ENCODE measurements around the gene FKBP15.
"Not testable (repeated sequence)": the region's sequence is repeated elsewhere in the genome, so short reads cannot be mapped to it uniquely, and the experiment has no call there.

FKBP15 gene

DNA sequence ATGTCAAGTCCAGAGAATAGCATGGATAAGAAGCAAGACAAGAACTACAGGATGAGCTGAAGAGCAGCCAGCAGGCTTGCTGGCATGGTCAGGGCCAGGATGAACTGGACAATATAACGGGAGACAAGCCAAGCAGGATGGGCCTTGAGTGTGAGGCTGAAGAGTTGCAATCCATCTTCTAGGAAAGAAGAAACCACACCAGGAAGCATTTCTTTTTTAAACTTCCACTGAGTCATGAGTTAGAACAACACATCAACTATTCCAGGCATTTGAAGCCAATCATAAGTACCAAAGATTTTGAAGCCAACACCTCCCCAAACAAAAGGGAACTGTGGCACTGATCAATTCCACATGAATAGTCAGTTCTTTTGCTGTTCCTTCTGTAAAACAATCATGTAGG lies 43.0 kb downstream of the FKBP15 start:
- no peak for DNase-seq

DNA sequence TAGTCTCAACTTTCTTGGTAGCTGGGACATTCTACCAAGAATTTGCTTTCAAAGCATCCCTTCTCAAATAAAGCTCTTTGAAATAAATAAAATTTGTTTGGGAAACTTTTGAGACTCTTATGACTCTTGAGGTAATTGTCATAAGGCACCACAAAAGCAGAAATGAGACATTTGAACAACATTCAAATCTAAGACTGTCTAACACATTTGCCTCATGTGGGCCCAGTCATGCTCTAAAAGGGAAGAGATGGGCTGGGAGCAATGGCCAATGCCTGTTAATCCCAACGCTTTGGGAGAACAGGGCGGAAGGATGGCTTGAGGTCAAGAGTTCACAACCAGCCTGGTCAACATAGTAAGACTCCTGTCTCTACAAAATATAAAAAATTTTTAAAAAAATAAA lies 43.8 kb downstream of the FKBP15 start:
- DNase-seq: no peak

DNA sequence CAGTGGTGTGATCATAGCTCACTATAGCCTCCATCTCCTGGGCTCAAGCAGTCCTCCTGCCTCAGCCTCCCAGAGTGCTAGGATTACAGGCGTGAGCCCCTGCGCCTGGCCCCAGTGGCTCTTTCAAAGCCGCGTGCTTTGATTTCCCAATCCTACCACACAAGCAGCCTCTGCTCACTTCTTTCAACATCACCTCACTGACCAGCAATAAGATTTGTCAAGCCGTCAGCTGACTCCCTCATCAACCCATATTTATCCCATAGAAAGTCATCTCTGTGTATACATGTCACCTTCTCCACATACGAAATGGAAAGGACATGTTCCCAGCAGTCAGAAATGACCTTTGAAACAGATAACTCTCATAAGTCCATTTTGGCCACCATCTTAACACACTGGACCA lies 44.3 kb downstream of the FKBP15 start:
- DNase-seq: no peak

DNA sequence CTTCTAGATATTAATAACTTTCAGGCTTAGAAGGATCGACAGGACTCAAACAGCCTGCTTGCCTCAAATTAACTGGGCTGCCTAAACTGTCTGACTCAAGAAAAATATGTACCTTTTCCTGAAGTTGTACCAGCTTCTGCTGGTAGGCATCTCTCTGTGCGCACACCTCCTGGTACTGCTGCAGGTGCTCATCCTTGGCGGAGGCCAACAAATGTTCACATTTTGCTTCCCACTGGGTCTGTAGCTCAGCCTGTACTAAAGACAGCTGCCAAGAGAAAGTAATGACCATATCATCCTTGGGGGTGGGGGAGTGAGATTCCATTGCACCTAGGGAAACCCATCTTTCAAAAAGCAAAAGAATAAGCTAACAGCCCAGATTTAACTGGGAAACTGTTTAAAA lies 47.7 kb downstream of the FKBP15 start:
- no peak for DNase-seq

DNA sequence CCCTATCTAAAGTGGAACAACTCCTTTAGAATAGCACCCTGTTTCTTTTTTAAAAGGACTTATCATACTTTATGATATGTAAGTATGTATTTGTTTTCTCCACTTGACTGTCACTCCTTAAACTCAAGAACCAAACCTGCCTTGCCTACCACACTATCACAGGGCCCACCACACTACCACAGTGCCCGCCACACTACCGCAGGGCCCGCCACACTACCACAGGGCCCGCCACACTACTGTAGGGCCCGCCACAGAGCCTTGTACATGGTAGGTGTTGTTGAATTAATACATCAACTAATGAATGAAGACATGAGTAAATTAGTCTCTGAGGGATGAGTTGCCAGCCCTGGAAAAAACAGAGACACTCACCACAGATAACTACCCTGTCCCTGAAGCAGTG lies 52.3 kb downstream of the FKBP15 start:
- no peak for DNase-seq

DNA sequence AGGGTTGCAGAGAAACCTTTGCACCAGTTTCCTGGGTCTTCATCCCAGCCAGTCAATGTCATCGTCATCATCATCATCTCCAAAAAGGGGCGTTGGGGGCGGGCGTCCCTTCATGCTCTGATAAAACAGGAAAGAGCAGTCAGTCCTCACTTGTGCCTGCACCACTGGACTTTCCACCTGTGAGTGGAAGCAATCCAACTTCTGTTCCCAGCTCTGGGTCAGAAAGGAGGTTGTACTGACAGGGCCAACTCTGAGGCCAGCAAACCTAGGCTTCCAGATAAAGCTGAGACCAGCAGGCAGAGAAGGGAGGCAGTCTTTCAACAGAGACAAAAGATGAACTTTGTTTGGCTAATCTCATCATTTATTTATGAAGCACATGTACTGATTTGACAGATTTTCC lies 55.0 kb downstream of the FKBP15 start:
- no peak for DNase-seq

DNA sequence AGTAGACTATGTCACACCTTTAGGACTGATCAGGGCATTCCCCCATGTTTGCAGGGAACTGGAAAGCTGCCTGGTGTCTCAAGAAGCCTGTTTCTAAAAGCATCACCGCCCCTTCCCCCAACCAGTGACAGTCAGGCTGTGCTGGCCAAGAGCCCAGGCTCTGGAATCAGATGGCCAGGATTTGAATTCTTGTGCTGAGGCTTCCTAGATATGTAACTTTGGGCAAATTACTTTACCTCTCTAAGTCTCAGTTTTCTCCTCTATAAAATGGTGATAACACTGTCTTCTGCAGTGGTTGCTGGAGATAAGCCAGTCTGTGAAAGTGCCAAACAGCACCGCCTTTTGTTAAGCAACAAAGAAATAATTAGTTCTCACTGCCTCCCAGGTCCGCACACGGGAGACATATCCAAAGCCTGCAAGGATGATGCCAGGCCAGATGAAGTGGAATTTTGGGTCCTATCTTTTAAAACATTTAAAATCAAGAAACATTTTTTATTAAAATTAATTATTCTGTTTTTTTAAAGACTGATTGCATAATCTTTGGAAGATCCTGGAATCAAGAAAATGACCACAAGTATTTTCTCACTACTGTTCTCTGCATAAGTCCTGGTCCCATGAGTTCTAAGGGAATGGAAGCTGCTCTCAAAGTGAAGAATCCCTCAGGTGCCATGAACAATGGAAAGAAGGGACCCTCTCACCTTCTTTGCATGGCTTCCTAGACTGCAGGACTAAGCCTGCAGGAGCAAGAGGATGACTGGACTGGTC lies 56.4 kb downstream of the FKBP15 start:
- no peak for DNase-seq

DNA sequence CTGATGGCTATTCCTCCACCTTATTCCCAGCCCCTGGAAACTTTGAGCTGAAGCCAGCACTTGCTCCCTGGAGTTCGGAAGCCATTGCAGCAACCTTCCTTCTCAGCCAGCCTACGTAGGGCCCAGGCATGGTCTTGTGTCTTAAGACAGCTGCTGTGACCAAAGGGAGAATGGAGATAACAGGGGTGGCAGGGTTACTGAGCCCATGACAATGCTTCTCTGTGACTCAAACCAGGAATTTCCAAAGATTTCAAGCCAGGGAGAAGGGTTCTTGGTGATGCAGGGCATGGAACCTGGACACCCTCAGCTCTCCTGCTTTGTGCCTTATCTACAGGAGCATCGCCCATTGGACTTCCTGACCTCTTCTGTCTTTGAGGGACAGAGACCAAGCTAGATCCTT lies 58.1 kb downstream of the FKBP15 start:
- DNase-seq: no peak

DNA sequence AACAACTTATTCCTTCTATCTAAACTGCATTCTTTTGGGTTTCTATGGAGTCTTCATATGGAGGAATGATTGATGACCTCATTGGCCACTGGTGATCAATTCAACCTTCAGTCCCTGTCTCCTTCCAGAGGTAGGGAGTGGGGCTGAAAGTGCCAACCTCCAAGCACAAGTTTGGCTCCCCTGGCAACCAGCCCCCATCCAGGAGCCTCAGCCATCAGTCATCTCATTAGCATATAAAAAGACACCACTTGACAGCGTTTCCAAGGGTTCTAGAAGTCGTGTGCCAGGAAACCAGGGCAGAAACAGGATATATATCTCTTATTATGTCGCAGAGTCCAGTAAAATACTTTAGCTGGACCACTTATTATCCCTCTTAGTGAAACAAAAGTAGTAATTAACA lies 60.5 kb downstream of the FKBP15 start:
- DNase-seq: no peak

DNA sequence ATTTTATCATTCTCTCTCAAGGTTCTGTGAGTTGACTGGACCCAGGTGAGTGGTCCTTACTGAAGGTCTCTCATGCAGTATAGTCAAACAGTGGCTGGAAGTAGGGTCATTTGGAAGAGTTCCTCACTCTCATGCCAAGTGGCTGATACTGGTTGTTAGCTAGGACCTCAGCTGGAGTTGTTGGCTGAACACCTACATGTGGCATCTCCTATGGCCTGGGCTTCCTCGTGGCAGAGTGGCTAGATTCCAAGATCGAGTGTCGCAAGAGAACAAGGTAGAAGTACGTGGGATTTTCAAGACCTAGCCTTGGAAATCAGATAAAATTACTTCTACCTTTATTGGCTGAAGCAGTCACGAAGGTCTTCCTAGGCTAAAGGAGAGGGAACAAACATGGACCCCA lies 62.6 kb downstream of the FKBP15 start:
- no peak for DNase-seq

DNA sequence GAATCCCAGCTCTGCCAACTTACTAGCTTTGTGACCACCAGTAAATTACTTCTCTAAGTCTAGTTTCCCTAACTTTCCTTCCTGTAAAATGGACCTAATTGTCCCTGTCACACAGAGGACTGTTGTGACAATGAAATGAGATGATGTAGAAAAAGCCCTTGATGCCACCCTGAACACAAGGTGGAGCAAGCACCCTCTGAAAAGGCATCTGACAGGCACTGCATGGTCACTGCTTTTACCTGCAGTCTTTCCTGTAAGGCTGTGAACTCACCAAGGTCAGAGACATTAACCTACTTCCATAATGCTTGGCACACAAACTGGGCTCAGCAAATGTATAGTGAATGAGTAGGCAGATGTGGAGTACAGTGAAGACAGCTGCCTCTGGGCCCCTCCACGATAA lies 64.2 kb downstream of the FKBP15 start:
- DNase-seq: no peak

DNA sequence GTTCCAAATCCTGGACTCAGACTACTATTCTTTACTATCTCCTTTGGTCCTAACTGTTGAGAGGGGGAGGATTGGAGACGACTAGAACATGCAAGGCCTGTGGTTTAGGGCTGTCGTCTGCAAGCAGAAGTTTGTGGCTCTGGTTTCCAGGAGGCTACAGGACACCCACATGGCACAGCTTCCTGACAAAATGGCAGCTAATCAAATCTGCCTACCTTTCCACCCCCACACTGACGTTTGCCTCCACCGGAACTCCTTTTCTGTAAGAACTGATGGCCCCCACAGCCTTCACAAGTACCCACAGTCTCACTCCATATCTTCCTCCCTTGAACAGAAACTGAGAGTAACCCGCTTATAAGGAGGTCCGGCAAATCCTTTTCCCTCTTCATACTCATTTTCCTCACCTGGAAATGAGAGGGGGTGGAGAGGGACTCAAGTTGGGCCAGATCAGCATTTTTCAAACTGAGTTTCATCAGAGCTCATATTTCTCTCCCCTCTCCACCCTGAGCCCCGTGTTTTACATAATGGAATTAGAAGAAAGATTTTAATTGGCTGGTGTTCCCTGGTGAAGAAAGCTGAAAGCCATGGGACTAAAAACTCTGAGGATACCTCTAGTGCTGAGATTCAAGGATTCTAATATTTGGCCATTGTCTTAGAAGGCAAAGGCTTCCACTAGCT lies 65.0 kb downstream of the FKBP15 start:
- DNase-seq: peak; percentile 30 to 44

DNA sequence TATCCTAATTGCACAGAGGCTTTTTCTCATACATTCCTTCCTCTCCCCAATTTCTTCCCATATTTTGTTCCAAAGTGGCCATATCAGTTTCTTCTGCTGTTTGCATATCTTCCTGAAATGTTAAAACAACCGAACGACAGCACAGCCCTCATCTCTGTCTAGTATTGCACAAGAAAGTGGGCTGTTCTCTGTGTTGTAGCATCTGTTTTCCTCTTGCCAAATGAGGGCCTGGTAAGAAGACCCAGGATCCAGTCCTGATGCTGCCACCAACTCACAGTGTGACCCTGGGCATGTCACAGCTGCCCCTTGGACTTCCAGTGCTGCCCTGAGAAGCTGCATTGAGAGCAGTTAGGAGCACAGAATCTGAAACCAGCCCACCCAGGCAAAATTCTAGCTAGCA lies 66.1 kb downstream of the FKBP15 start:
- no peak for DNase-seq

DNA sequence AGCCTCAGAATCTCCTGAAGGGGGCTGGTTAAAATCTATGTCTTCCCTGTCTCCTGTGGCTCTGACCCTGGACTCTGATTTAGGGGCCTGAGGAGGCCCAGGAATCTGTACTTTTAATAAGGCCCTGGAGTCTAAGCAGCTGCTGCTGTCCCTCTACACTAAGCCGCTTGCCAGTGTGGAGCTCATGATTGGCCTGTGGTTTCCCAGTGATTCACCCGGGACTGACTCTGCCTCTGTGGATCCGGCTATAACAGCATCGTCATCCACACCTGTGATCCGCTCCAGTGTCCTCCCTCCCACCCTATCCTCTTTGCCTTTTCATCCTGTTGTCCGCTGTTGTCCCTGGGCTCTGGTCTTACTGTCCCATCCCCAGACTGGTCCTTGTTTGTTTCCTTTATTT lies 66.6 kb downstream of the FKBP15 start:
- DNase-seq: peak in 1 of 2 donors; percentile 38

DNA sequence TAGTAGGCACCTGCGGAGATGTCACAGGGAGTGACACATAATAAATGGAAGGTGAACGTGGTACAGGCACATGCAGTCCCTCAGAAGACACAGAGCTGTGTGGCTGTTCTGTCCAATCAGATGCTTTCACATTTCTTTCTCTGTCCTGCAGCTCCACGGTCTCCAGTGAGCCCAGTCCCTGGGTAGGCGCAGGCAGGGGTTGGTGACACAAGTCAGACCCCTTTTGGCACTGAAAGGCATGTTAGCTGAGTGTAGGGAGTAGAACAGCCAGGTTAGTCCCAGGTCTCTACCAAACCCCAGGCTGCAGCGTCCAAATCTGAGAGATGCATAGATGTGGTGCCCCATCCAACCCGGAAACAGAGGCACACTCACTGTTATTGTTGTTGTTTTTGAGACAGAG lies 67.5 kb downstream of the FKBP15 start:
- DNase-seq: no peak

DNA sequence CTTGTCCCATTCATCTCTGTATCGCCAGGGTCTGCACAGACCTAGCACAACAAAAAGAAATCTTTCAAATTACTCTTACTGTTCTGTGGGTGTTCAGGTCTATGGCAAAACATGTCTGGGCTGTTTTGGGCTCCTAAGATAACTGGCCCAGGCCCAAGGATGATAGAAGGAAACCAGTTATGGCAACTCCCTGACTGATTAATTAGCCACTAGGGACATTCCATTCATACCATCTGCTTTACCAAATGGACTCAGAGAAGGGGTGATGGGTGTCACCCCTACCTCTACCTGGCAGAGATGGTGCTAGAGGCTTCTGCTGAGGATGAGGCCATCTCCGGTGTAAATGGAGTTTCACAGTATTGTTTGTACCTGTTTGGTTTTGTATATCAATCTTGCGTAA lies 68.4 kb downstream of the FKBP15 start:
- no peak for DNase-seq

DNA sequence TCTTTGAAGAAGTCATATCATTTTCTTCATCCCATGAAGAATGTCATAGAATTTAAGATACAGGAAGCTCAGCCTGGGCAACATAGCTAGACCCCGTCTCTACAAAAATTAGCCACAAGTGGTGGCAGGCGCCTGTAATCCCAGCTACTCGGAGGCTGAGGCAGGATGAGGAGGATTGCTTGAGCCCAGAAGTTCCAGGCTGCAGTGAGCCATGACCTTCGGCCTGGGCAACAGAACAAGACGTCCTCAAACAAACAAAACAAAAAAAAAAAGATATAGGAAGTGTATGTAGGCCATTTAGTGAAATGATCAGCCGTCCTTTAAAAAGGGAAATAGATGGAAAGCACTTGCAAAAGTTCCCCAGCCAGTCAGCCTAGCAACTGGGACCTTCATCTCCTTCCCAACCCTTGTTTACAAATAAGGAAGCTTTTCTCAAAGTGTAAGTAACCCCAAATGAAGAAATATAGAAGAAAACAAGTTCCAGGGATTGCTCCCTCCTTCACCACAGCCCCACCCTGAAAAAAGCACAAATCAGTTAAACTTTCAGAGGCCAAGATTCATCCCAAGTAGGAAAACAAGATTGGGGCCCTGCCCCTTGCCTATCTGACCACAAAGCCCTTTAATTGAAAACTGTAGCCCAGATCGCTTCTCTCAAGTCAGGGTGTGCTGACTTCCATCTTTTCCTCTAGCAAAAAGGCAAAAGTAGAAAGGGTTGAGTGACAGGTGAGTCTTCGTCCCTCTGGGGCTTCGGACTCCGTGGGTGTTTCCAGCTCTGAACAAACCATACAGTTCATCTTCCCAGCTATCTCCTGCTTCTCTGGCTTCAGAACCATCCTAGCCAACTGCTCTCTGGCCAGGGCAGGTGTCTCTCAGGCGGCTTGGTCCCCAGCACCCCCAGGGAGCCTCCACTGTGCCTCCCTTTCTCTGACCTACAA lies 69.1 kb downstream of the FKBP15 start:
- peak in 1 of 2 donors; percentile 49 for DNase-seq

DNA sequence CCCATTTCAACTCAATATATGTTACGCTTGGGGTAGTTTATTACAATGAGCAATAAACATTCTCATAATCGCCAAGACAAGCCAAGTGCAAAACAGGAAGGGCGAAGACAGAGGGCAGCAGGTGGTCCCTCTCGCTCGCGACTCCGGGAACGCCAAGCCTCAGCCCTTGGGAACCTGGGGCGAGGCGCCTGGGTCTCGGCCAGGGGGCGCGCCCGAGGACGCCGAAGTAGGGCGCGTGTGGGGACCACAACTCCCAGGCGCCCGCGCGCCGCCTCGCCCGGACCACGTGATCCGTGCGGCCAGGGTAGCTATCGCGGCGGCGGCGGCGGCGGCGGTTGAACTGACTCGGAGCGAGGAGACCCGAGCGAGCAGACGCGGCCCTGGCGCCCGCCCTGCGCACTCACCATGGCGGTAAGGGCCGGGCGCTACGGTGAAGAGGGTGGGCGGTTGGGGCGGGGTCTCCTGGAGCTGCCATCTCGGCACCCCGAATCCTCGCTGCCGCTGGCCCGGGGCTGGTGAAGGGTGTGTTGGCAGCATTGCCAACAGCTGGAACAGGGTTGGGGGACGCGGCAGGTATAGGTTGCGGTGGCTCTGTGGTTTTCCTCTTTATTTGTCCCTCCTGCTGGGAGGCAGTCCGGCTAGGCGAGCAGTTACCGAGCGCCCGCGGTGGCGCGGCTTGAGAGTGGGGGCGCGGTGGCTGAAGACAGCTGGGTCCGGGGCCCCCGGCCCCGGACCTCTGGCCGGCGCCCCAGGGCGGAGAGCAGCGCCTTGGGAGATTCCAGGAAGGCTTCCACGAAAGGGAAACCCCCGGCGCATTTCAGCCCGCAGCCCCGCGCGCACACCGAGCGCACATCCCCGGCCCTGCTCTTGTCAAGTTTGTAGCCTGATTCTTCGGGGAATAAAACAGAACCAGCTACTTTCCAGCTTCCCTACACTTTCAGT lies 70.1 kb downstream of the FKBP15 start, which contains the start of gene SLC31A2:
Gene SLC31A2 (plus strand): TSS at position 338 of the 942 bp plus-strand sequence. CDS start 68 bp downstream, at position 406.
- peak; percentile 83 for DNase-seq

DNA sequence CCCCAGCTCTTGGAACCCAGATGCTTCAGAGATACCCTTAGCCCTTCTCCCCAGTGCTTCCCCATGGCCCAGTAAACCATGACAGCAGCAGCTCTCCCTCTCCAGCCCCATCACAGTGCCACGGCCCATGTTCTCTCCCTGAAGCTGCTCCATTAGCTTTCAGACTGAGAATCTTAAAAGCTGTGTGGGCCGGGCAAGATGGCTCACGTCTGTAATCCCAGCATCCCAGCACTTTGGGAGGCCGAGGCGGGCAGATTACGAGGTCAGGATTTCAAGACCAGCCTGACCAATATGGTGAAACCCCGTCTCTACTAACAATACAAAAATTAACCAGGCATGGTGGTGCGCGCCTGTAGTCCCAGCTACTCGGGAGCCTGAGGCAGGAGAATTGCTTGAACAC lies 71.5 kb downstream of the FKBP15 start:
- DNase-seq: not testable (repeated sequence)

DNA sequence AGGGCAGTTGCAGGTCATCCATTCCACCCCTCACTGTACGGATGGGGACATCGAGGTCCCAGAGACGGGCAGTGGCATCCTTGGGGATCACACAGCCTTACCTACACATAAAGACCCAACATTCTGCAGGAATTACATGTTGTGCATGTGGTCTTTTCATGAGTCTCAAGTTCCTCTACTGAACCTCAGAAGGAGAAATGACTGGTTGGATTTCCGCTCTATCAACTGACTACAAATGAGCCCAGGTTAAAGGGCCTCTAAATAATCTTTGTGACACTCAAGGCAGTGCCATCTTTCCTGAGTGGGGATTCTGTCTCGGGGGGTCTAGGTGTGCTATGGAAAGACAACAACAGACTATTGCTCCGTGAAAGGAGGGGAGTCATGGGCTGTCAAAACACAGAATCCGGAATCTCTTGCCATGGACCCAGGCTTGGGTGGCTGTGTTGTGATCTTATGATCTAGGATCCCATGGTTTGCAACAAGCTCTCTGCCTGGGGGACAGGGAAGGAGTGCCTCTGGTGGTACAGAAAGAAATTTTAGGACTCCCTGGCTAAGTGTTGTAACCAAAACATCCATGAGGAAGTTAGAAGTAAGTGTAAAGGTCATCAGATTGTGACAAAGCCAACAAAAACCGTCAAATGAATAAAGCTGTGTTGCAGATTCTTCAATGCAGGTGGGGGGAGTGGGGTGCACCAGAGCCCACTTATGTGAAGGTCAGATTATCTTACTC lies 72.1 kb downstream of the FKBP15 start:
- DNase-seq: no peak

DNA sequence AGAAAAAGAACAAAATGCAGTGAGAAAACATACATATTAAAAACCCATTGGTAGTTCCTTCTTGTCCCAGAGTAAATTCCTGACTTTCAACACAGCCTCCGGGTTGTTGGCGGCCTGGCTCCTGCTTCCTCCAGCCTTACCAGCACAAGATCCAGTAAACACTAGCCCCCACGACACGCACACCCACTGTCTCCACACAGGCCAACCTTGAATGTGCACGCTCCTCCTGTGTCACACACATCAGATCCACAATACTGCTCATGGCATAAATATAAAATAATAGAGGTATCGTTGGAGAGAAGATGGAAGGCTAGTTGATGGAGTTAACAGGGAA lies 72.7 kb downstream of the FKBP15 start:
- no peak for DNase-seq

Data from CD4-positive, alpha-beta T cell treated with Interleukin-4 for 1 hour (primary cell).